Activated CD4-positive, alpha-beta memory T cell treated with anti-CD3 and anti-CD28 coated beads for 36 hours (primary cell): ENCODE measurements around the gene ARL15. TPM values are rescaled to one million over a fixed set of nuclear protein-coding genes. Genes with fewer than 3 reads are reported as not detected.

ENCODE experiments used
- CTCF ChIA-PET: fragments of 350-600 bp; sonication (Branson Sonifier 250); formaldehyde crosslinking; loops from one replicate; lab custom pipeline; 2021; ENCODE audit warnings: antibody characterized with exemption, inconsistent platforms; lab: Charles Lee
- POLR2A ChIA-PET: fragments of 350-600 bp; sonication (Branson Sonifier 250); formaldehyde crosslinking; loops from one replicate; lab custom pipeline; 2021; ENCODE audit warnings: antibody characterized with exemption; lab: Charles Lee
- DNase-seq: peaks from one replicate; pipeline ENCODE4 v3.0.0-alpha.2; 2020
- H3K27ac Mint-ChIP-seq: one replicate; pipeline ENCODE4 v1.8.0; 2021; ENCODE audit warnings: mixed read lengths
- H3K27me3 Mint-ChIP-seq: one replicate; pipeline ENCODE4 v1.8.0; 2021; ENCODE audit warnings: mixed read lengths
- H3K36me3 Mint-ChIP-seq: one replicate; pipeline ENCODE4 v1.8.0; 2021; ENCODE audit warnings: mixed read lengths
- H3K4me1 Mint-ChIP-seq: one replicate; pipeline ENCODE4 v1.8.0; 2021; ENCODE audit warnings: low read depth, mixed read lengths
- H3K4me3 Mint-ChIP-seq: one replicate; pipeline ENCODE4 v1.8.0; 2021; ENCODE audit warnings: mild to moderate bottlenecking, mixed read lengths
- H3K9me3 Mint-ChIP-seq: one replicate; pipeline ENCODE4 v1.8.0; 2021; ENCODE audit warnings: mixed read lengths
- intact Hi-C: fragments of 100-400 bp; cut with micrococcal nuclease; formaldehyde crosslinking; loops from one replicate; pipeline ENCODE4 v1.15.1; 2023
- total RNA-seq, 2 experiments: library from RNA; stranded (reverse); gene quantifications; one replicate each; pipeline ENCODE4 v1.2.3, GENCODE V29; 2021

ARL15 gene
- total RNA-seq, 2 experiments from 2014 or later, result 4.5 to 5.5 TPM

GRCh38 chr5:54278036-54278830 lies 32.1 kb downstream of the ARL15 start:
- POLR2A ChIA-PET, result no interaction called here
- no peak for DNase-seq
- Mint-ChIP-seq H3K36me3 (peaks cover 10% of the 10 kb centered on the region), H3K27ac (no peak overlapping the region), H3K27me3 (no peaks in the 10 kb centered on the region), H3K4me1 (no peaks in the 10 kb centered on the region), H3K9me3 (peaks cover 2% of the 10 kb centered on the region), H3K4me3 (no peak overlapping the region)
- intact Hi-C loops, result no loop called here
- CTCF ChIA-PET, result interaction anchor here (0.6 to 1.5 kb wide), 2 partner anchors 34 to 141 kb away, joined by 3 to 4 read pairs; no protein-coding TSS in a partner anchor

GRCh38 chr5:54276048-54276447 lies 34.3 kb downstream of the ARL15 start:
- H3K4me1 Mint-ChIP-seq, result no peaks in the 10 kb centered on the region
- no peaks in the 10 kb centered on the region for H3K9me3 Mint-ChIP-seq
- peaks cover 8% of the 10 kb centered on the region for H3K36me3 Mint-ChIP-seq
- no peaks in the 10 kb centered on the region for H3K27me3 Mint-ChIP-seq
- ChIA-PET CTCF (interaction anchor here (1.3 kb wide), 1 partner anchor 214 kb away, joined by 3 read pairs; no protein-coding TSS in a partner anchor), POLR2A (no interaction called here)
- intact Hi-C loops, result no loop called here
- no peak for DNase-seq
- no peak overlapping the region for H3K27ac Mint-ChIP-seq
- no peak overlapping the region for H3K4me3 Mint-ChIP-seq

GRCh38 chr5:54275361-54275760 lies 35.0 kb downstream of the ARL15 start:
- Mint-ChIP-seq H3K9me3 (no peaks in the 10 kb centered on the region), H3K4me1 (no peaks in the 10 kb centered on the region), H3K36me3 (peaks cover 6% of the 10 kb centered on the region), H3K4me3 (no peak overlapping the region), H3K27me3 (no peaks in the 10 kb centered on the region), H3K27ac (no peak overlapping the region)
- intact Hi-C loops, result no loop called here
- POLR2A ChIA-PET, result no interaction called here
- no peak for DNase-seq
- CTCF ChIA-PET, result interaction anchor here (0.9 to 1.3 kb wide), 2 partner anchors 20 to 214 kb away, joined by 3 read pairs; no protein-coding TSS in a partner anchor

- no peaks in the 10 kb centered on the region for H3K9me3 Mint-ChIP-seq
- POLR2A ChIA-PET, result no interaction called here
- peaks cover 2% of the 10 kb centered on the region for H3K36me3 Mint-ChIP-seq
Measured at GRCh38 chr5:54274944-54275343, 35.4 kb downstream of the ARL15 start.

GRCh38 chr5:54273715-54274114 lies 36.7 kb downstream of the ARL15 start:
- H3K27me3 Mint-ChIP-seq, result no peaks in the 10 kb centered on the region
- peaks cover 3% of the 10 kb centered on the region for H3K36me3 Mint-ChIP-seq
- H3K4me3 Mint-ChIP-seq, result no peak overlapping the region
- intact Hi-C loops, result no loop called here
- ChIA-PET CTCF (no interaction called here), POLR2A (no interaction called here)
- no peaks in the 10 kb centered on the region for H3K9me3 Mint-ChIP-seq
- H3K4me1 Mint-ChIP-seq, result no peaks in the 10 kb centered on the region
- DNase-seq, result no peak
- no peak overlapping the region for H3K27ac Mint-ChIP-seq

More at GRCh38 chr5:54274944-54275343, 35.4 kb downstream of the ARL15 start:
- intact Hi-C loops, result no loop called here
- Mint-ChIP-seq H3K4me3 (no peak overlapping the region), H3K27me3 (no peaks in the 10 kb centered on the region), H3K27ac (no peak overlapping the region), H3K4me1 (no peaks in the 10 kb centered on the region)
- DNase-seq, result no peak
- CTCF ChIA-PET, result interaction anchor here (0.9 to 1.3 kb wide), 2 partner anchors 19 to 215 kb away, joined by 3 read pairs; no protein-coding TSS in a partner anchor

- H3K27ac Mint-ChIP-seq, result no peak overlapping the region
- H3K36me3 Mint-ChIP-seq, result peaks cover 3% of the 10 kb centered on the region
- POLR2A ChIA-PET, result no interaction called here
- H3K4me3 Mint-ChIP-seq, result no peak overlapping the region
- H3K9me3 Mint-ChIP-seq, result no peaks in the 10 kb centered on the region
- intact Hi-C loops, result no loop called here
- H3K27me3 Mint-ChIP-seq, result no peaks in the 10 kb centered on the region
- H3K4me1 Mint-ChIP-seq, result no peaks in the 10 kb centered on the region
- CTCF ChIA-PET, result no interaction called here
- no peak for DNase-seq
Measured at GRCh38 chr5:54272746-54273145, 37.6 kb downstream of the ARL15 start.

- intact Hi-C loops, result no loop called here
- Mint-ChIP-seq H3K27me3 (no peaks in the 10 kb centered on the region), H3K27ac (no peak overlapping the region), H3K9me3 (no peaks in the 10 kb centered on the region), H3K4me1 (no peaks in the 10 kb centered on the region), H3K36me3 (peaks cover 2% of the 10 kb centered on the region), H3K4me3 (no peak overlapping the region)
- DNase-seq, result no peak
- CTCF ChIA-PET, result no interaction called here
- POLR2A ChIA-PET, result no interaction called here
Measured at GRCh38 chr5:54270326-54270725, 40.0 kb downstream of the ARL15 start.

GRCh38 chr5:54264574-54264973 lies 45.8 kb downstream of the ARL15 start:
- no peak overlapping the region for H3K27ac Mint-ChIP-seq

GRCh38 chr5:54263447-54263846 lies 46.9 kb downstream of the ARL15 start:
- no peak overlapping the region for H3K27ac Mint-ChIP-seq
- POLR2A ChIA-PET, result no interaction called here
- no peak overlapping the region for H3K4me3 Mint-ChIP-seq
- no peaks in the 10 kb centered on the region for H3K27me3 Mint-ChIP-seq
- no peaks in the 10 kb centered on the region for H3K36me3 Mint-ChIP-seq
- CTCF ChIA-PET, result no interaction called here
- H3K4me1 Mint-ChIP-seq, result peaks cover 18% of the 10 kb centered on the region
- H3K9me3 Mint-ChIP-seq, result no peaks in the 10 kb centered on the region
- no peak for DNase-seq
- intact Hi-C loops, result no loop called here

More at GRCh38 chr5:54264574-54264973, 45.8 kb downstream of the ARL15 start:
- Mint-ChIP-seq H3K4me1 (peaks cover 8% of the 10 kb centered on the region), H3K4me3 (no peak overlapping the region), H3K27me3 (no peaks in the 10 kb centered on the region), H3K9me3 (no peaks in the 10 kb centered on the region), H3K36me3 (peaks cover 2% of the 10 kb centered on the region)
- ChIA-PET CTCF (no interaction called here), POLR2A (no interaction called here)
- intact Hi-C loops, result no loop called here
- no peak for DNase-seq

- intact Hi-C loops, result no loop called here
- Mint-ChIP-seq H3K27ac (no peak overlapping the region), H3K36me3 (peaks cover 2% of the 10 kb centered on the region), H3K27me3 (no peaks in the 10 kb centered on the region), H3K4me3 (no peak overlapping the region), H3K9me3 (no peaks in the 10 kb centered on the region), H3K4me1 (peaks cover 30% of the 10 kb centered on the region)
- no peak for DNase-seq
- ChIA-PET CTCF (interaction anchor here (0.6 kb wide), 1 partner anchor 25 kb away, joined by 3 read pairs; no protein-coding TSS in a partner anchor), POLR2A (no interaction called here)
Measured at GRCh38 chr5:54261596-54261995, 48.8 kb downstream of the ARL15 start.

GRCh38 chr5:54259981-54260380 lies 50.4 kb downstream of the ARL15 start:
- ChIA-PET POLR2A (no interaction called here), CTCF (interaction anchor here (1.2 kb wide), 1 partner anchor 31 kb away, joined by 4 read pairs; no protein-coding TSS in a partner anchor)
- intact Hi-C loops, result no loop called here
- Mint-ChIP-seq H3K27ac (no peak overlapping the region), H3K9me3 (no peaks in the 10 kb centered on the region), H3K4me3 (no peak overlapping the region), H3K36me3 (peaks cover 2% of the 10 kb centered on the region), H3K4me1 (peaks cover 37% of the 10 kb centered on the region), H3K27me3 (no peaks in the 10 kb centered on the region)
- no peak for DNase-seq

GRCh38 chr5:54259090-54259489 lies 51.3 kb downstream of the ARL15 start:
- Mint-ChIP-seq H3K9me3 (no peaks in the 10 kb centered on the region), H3K27me3 (no peaks in the 10 kb centered on the region), H3K27ac (no peak overlapping the region), H3K4me3 (no peak overlapping the region), H3K36me3 (peaks cover 2% of the 10 kb centered on the region), H3K4me1 (peaks cover 34% of the 10 kb centered on the region)
- CTCF ChIA-PET, result interaction anchor here (1.1 kb wide), 1 partner anchor 160 kb away, joined by 3 read pairs; no protein-coding TSS in a partner anchor
- DNase-seq, result no peak
- intact Hi-C loops, result no loop called here
- POLR2A ChIA-PET, result no interaction called here
